Measurements from ENCODE around the gene PLA2G4B.
"Not testable (repeated sequence)": the region's sequence is repeated elsewhere in the genome, so short reads cannot be mapped to it uniquely, and the experiment has no call there.

PLA2G4B gene

GRCh38 chr15:41825572-41826535 lies 12.8 kb upstream of the PLA2G4B start:
- no peak for TF ChIP-seq CTCF (IDR thresholded peaks at IDR 0.05; ENCODE audit: extremely low read depth, insufficient read depth, missing control alignments)
- no peak for DNase-seq (ENCODE audit: low spot score)
- in situ Hi-C loops (cut with MboI; ENCODE audit: low pct_unique_long_range_greater_than_20kb, low sequenced_read_pairs, unreplicated experiment) = no loop called here

GRCh38 chr15:41827290-41827879 lies 11.3 kb upstream of the PLA2G4B start:
- in situ Hi-C loops (cut with MboI; ENCODE audit: low pct_unique_long_range_greater_than_20kb, low sequenced_read_pairs, unreplicated experiment) = no loop called here
- DNase-seq (ENCODE audit: low spot score) = no peak
- no peak for TF ChIP-seq CTCF (IDR thresholded peaks at IDR 0.05; ENCODE audit: extremely low read depth, insufficient read depth, missing control alignments)

- DNase-seq (ENCODE audit: low spot score) = peak; percentile 100
- TF ChIP-seq CTCF (IDR thresholded peaks at IDR 0.05; ENCODE audit: extremely low read depth, insufficient read depth, missing control alignments) = no peak
- in situ Hi-C loops (cut with MboI; ENCODE audit: low pct_unique_long_range_greater_than_20kb, low sequenced_read_pairs, unreplicated experiment) = no loop called here
Measured at GRCh38 chr15:41827880-41828806, 10.5 kb upstream of the PLA2G4B start, which contains the start of gene JMJD7. JMJD7 (plus strand) TSS chr15:41828092; CDS start chr15:41828125, 33 bp downstream.

GRCh38 chr15:41828807-41829141 lies 9.9 kb upstream of the PLA2G4B start:
- no peak for TF ChIP-seq CTCF (IDR thresholded peaks at IDR 0.05; ENCODE audit: extremely low read depth, insufficient read depth, missing control alignments)
- no peak for DNase-seq (ENCODE audit: low spot score)
- in situ Hi-C loops (cut with MboI; ENCODE audit: low pct_unique_long_range_greater_than_20kb, low sequenced_read_pairs, unreplicated experiment) = no loop called here

- in situ Hi-C loops (cut with MboI; ENCODE audit: low pct_unique_long_range_greater_than_20kb, low sequenced_read_pairs, unreplicated experiment) = no loop called here
- no peak for TF ChIP-seq CTCF (IDR thresholded peaks at IDR 0.05; ENCODE audit: extremely low read depth, insufficient read depth, missing control alignments)
- no peak for DNase-seq (ENCODE audit: low spot score)
Measured at GRCh38 chr15:41829959-41830646, 8.5 kb upstream of the PLA2G4B start.

- DNase-seq (ENCODE audit: low spot score); in situ Hi-C loops (cut with MboI; ENCODE audit: low pct_unique_long_range_greater_than_20kb, low sequenced_read_pairs, unreplicated experiment): not testable (repeated sequence)
Measured at GRCh38 chr15:41831291-41831690, 7.4 kb upstream of the PLA2G4B start.

Data from GM13977 (cell line).